Heart right ventricle (tissue), 16 donors: ENCODE results near the gene MINK1. TPM values are rescaled to one million over a fixed set of nuclear protein-coding genes. Genes with fewer than 3 reads are reported as not detected.

ENCODE experiments used
- ATAC-seq, 8 donors: fragments of 200-7000 bp; cut with Tn5 transposase; one replicate each; pipeline ENCODE4 v1.9.1; 2020; ENCODE audit warnings: mild to moderate bottlenecking in 8 of 8, moderate library complexity in 8 of 8, moderate number of reproducible peaks in 1 of 8
- DNase-seq, 2 donors: peaks; one replicate each; pipeline ENCODE4 v3.0.0-alpha.2; 2020
- H3K27ac ChIP-seq, 10 donors: fragments of 200-600 bp; sonication (generic) in 2 of 10; one replicate each; pipeline versions ENCODE4 v1.5.0 to v1.8.0; 2020 to 2022; ENCODE audit warnings: mild to moderate bottlenecking in 3 of 10
- H3K27me3 ChIP-seq, 7 donors: fragments of 200-600 bp; one replicate each; pipeline ENCODE4 v1.8.0; 2021 to 2022; ENCODE audit warnings: mild to moderate bottlenecking in 2 of 7
- H3K36me3 ChIP-seq, 9 donors: fragments of 200-600 bp; sonication (generic) in 1 of 9; one replicate each; pipeline versions ENCODE4 v1.5.0 to v1.8.0; 2020 to 2022; ENCODE audit warnings: mild to moderate bottlenecking in 2 of 9
- H3K4me1 ChIP-seq, 9 donors: fragments of 200-600 bp; sonication (generic) in 1 of 9; one replicate each; pipeline versions ENCODE4 v1.5.0 to v1.8.0; 2020 to 2022; ENCODE audit warnings: mild to moderate bottlenecking in 4 of 9
- H3K4me3 ChIP-seq, 10 donors: fragments of 200-600 bp; sonication (generic) in 2 of 10; one replicate each; pipeline versions ENCODE4 v1.5.0 to v1.8.0; 2020 to 2022; ENCODE audit warnings: mild to moderate bottlenecking in 7 of 10, moderate library complexity in 2 of 10
- H3K9me3 ChIP-seq, 11 donors: fragments of 200-600 bp in 10 of 11; sonication (generic) in 2 of 11; one replicate each; pipeline versions ENCODE4 v1.5.0 to v1.8.0; 2013 to 2022; ENCODE audit warnings: mild to moderate bottlenecking in 2 of 11, control low read depth in 1 of 11, moderate library complexity in 1 of 11
- WGBS, 2 donors: extraction: QIAGEN DNeasy Blood & Tissue Kit; methylation state at CpG; one replicate each; pipeline ENCODE4 v1.1.7; 2013; ENCODE audit warnings: inconsistent platforms in 1 of 2; 5-methylcytosine and 5-hydroxymethylcytosine counted together
- intact Hi-C, 10 donors: fragments of 100-400 bp; cut with DNase I; formaldehyde crosslinking; loops; one replicate each; pipeline versions ENCODE4 v1.11.1 to v1.14.2; 2022
- polyA plus RNA-seq, 2 donors: library from polyadenylated mRNA; stranded (reverse); fragments of 200-250 nt; gene quantifications; one replicate each; pipeline ENCODE4 v1.2.3, GENCODE V29; 2013
- total RNA-seq, 10 donors: library from RNA; stranded (reverse); fragmentation: NEBNext Ultra II Directional in 3 of 10; extraction: Animal tissue kit (Norgen Biotek cat#: 25700) in 3 of 10; gene quantifications; one replicate each; pipeline versions ENCODE4 v1.2.1 to v1.2.4, GENCODE V29; 2021 to 2023
- TF ChIP-seq, protein P1 (sequence below), 9 donors: fragments of 200-600 bp; sonication (generic) in 2 of 9; IDR thresholded peaks; one replicate each; pipeline versions ENCODE4 v1.5.0 to v1.8.0; 2021 to 2022; ENCODE audit warnings: antibody characterized with exemption in 9 of 9, mild to moderate bottlenecking in 5 of 9, moderate library complexity in 1 of 9
- donor health status: Arrhythmogenic right ventricular cardiomyopathy.
- donor health status: ischemic (EF 13 %, LVEDD 7.1; RV severe dilation, severe dysfunction).
- donor health status: healthy with polysubstance abuse.
- donor health status: DM: no; HTN: yes; CAD: no.
- donor health status: DM: no; HTN: no; CAD: no.
- donor health status: ischemic (EF 25% LVEDD 6.9; RV normal size, moderate dysfunction).
- donor health status: ischemic (EF 25% LVEDD 5.7; RV mildly dilated, moderate dysfunction).
- donor health status: healthy.
- donor health status: DM: yes; HTN: yes; CAD: no.
- donor health status: Ischemic cardiomyopathy.
- donor health status: ischemic (EF 35%, LVEDD 5.7; RV mildly dilated, moderate dysfunction).
- donor health status: nonischemic (EF 11% LVEDD 7.7; RV severe dilation, severe dysfunction).
- donor health status: DM: yes; HTN: yes; CAD: no.
- donor health status: PGD.
- donor health status: ischemic (EF 29% LVEDD 5.4; RV normal size, mild dysfunction).
- donor health status: nonischemic (EF 23%, LVEDD 6.1; RV moderate dilation, normal function).

Gene MINK1
- total and polyA plus RNA-seq, 12 donors = 17.3 to 54.1 (median 33.5) TPM

DNA sequence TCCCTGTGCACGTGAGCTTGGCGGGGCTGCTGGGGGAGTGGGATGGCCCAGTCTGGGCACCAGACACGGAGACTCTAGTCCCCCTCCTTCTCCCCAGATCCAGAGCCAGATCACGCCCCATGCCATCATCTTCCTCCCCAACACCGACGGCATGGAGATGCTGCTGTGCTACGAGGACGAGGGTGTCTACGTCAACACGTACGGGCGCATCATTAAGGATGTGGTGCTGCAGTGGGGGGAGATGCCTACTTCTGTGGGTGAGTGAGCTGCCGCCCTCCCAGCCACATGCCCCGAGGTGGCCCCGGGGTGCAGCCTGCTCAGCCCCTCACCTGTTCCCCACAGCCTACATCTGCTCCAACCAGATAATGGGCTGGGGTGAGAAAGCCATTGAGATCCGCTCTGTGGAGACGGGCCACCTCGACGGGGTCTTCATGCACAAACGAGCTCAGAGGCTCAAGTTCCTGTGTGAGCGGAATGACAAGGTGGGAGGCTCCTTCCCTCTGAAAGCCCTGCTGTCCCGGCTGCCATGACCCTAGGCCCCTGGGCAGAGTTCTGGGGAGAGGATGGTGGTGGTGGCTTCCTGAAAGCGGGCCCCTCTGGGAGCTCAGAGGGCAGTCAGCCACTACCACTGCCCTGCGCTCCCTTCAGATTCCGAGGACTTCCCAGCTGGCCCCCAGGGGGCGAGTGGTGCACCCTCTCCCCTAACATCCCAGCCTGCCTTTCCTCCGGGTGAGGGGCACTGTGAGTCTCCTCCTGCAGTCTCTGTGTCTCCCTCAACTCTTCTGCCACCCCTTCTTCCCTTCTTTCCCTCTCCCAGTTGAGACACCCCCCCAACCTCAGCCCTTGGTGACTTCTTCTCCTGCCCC is 63.4 kb downstream of the MINK1 start:
- Histone ChIP-seq H3K36me3 (peaks cover 6 to 60% (median 45%) of the 10 kb centered on the region in 9 donors), H3K27me3 (peaks cover 0 to 30% (median 21%) of the 10 kb centered on the region in 7 donors), H3K9me3 (no peaks in the 10 kb centered on the region), H3K27ac (no peak overlapping the region), H3K4me1 (peaks cover 0 to 32% (median 24%) of the 10 kb centered on the region in 9 donors), H3K4me3 (no peak overlapping the region)
- 91 to 93% methylated on average over 27 of the region's 27 CpGs for whole genome bisulfite sequencing, 2 donors
- DNase-seq (no peak), ATAC-seq (no peak)
- intact Hi-C loops = loop anchor here in 1 of 10 donors (10.0 kb wide), 1 partner anchor 192 kb away; the partner anchor contains the start of gene PELP1
- TF ChIP-seq, protein P1, sequence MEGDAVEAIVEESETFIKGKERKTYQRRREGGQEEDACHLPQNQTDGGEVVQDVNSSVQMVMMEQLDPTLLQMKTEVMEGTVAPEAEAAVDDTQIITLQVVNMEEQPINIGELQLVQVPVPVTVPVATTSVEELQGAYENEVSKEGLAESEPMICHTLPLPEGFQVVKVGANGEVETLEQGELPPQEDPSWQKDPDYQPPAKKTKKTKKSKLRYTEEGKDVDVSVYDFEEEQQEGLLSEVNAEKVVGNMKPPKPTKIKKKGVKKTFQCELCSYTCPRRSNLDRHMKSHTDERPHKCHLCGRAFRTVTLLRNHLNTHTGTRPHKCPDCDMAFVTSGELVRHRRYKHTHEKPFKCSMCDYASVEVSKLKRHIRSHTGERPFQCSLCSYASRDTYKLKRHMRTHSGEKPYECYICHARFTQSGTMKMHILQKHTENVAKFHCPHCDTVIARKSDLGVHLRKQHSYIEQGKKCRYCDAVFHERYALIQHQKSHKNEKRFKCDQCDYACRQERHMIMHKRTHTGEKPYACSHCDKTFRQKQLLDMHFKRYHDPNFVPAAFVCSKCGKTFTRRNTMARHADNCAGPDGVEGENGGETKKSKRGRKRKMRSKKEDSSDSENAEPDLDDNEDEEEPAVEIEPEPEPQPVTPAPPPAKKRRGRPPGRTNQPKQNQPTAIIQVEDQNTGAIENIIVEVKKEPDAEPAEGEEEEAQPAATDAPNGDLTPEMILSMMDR (IDR thresholded peaks at IDR 0.05) = no peak

DNA sequence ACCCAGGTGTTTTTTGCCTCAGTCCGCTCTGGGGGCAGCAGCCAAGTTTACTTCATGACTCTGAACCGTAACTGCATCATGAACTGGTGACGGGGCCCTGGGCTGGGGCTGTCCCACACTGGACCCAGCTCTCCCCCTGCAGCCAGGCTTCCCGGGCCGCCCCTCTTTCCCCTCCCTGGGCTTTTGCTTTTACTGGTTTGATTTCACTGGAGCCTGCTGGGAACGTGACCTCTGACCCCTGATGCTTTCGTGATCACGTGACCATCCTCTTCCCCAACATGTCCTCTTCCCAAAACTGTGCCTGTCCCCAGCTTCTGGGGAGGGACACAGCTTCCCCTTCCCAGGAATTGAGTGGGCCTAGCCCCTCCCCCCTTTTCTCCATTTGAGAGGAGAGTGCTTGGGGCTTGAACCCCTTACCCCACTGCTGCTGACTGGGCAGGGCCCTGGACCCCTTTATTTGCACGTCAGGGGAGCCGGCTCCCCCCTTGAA is 64.1 kb downstream of the MINK1 start:
- Histone ChIP-seq H3K4me1 (peaks cover 0 to 34% (median 25%) of the 10 kb centered on the region in 9 donors), H3K9me3 (no peaks in the 10 kb centered on the region), H3K27me3 (peaks cover 0 to 36% (median 21%) of the 10 kb centered on the region in 7 donors), H3K4me3 (no peak overlapping the region), H3K36me3 (peaks cover 5 to 54% (median 38%) of the 10 kb centered on the region in 9 donors), H3K27ac (no peak overlapping the region)
- ATAC-seq (no peak), DNase-seq (no peak)
- TF ChIP-seq, protein P1 (IDR thresholded peaks at IDR 0.05) = no peak
- intact Hi-C loops = loop anchor here in 1 of 10 donors (10.0 kb wide), 1 partner anchor 192 kb away; the partner anchor contains the start of gene PELP1
- 83 to 84% methylated on average over 10 of the region's 10 CpGs for WGBS, 2 donors

DNA sequence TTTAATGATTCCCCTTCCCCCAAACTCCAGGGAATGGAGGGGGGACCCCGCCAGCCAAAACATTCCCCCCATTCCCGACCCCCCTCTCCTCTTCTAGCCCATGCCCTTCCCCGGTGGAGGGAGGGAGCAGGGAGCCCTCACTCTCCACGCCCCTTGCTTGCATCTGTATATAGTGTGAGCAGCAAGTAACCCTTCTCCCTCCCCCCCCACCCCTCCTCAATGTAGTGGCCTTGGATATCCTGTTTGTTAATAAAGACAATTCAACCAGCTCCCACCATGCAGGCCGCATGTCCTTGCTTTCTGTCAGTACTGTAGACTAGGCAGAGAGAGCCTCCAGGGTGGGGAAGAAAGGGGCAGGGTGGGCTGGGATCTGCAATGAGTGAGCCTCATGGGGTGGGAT is 64.6 kb downstream of the MINK1 start:
- TF ChIP-seq, protein P1 (IDR thresholded peaks at IDR 0.05) = no peak
- WGBS, 2 donors = 83 to 91% methylated on average over 5 of the region's 5 CpGs
- H3K4me1 ChIP-seq = peaks cover 0 to 35% (median 25%) of the 10 kb centered on the region in 9 donors
- DNase-seq = no peak
- H3K27me3 ChIP-seq = peaks cover 0 to 36% (median 21%) of the 10 kb centered on the region in 7 donors
- ATAC-seq = no peak
- no peak overlapping the region for H3K4me3 ChIP-seq
- peaks cover 5 to 48% (median 34%) of the 10 kb centered on the region in 9 donors for H3K36me3 ChIP-seq
- H3K27ac ChIP-seq = no peak overlapping the region
- H3K9me3 ChIP-seq = no peaks in the 10 kb centered on the region
- intact Hi-C loops = loop anchor here in 1 of 10 donors (10.0 kb wide), 1 partner anchor 193 kb away; the partner anchor contains the start of gene PELP1

DNA sequence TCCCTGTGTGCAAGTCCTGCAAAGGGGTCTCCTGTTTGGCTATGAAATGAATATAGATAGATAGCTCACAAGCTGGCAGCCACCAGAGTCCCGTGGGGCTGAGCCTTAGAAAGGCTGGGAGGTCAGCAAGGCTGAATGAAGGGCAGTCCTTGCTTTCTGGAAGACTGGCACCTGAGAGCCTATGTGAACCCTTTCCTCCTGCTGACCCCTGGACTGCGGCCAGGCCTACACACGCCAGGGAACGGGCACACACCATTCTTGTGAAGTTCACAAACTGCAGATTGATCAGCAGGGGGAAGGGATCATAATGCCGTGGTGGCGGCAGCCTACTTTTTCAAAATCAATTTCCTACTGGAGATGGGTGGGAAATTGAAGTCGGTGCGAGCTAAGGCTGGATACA is 65.2 kb downstream of the MINK1 start:
- Histone ChIP-seq H3K4me3 (no peak overlapping the region), H3K9me3 (no peaks in the 10 kb centered on the region), H3K36me3 (peaks cover 5 to 43% (median 32%) of the 10 kb centered on the region in 9 donors), H3K4me1 (peaks cover 0 to 41% (median 30%) of the 10 kb centered on the region in 9 donors), H3K27ac (no peak overlapping the region), H3K27me3 (peaks cover 0 to 36% (median 21%) of the 10 kb centered on the region in 7 donors)
- DNase-seq (no peak), ATAC-seq (no peak)
- intact Hi-C loops = loop anchor here in 1 of 10 donors (10.0 kb wide), 1 partner anchor 194 kb away; the partner anchor contains the start of gene PELP1
- TF ChIP-seq, protein P1 (IDR thresholded peaks at IDR 0.05) = no peak
- 91 to 93% methylated on average over 8 of the region's 8 CpGs for WGBS, 2 donors
